Measurements from ENCODE around the gene AP2A2. TPM values are rescaled to one million over a fixed set of nuclear protein-coding genes. Genes with fewer than 3 reads are reported as not detected.

AP2A2 gene
- total RNA-seq, 1 experiment from 2014 or later = 47.1 TPM

- peaks cover 52% of the 10 kb centered on the region for H3K4me1 Mint-ChIP-seq
- H3K4me3 Mint-ChIP-seq = no peak overlapping the region
- H3K27me3 Mint-ChIP-seq (ENCODE audit: low read depth) = no peaks in the 10 kb centered on the region
- no peak for ATAC-seq
- no peak for DNase-seq (ENCODE audit: low spot score)
- no peak for TF ChIP-seq CREB1 (CRISPR knock-in tag; IDR thresholded peaks at IDR 0.05)
- peak; percentile 42; the same call in 1 of the 2 replicates for TF ChIP-seq PRDM15 (CRISPR knock-in tag; IDR thresholded peaks at IDR 0.05)
- CTCF ChIA-PET = interaction anchor here (0.7 to 1.3 kb wide), 2 partner anchors 26 to 103 kb away, joined by 4 read pairs; partner anchors contain the start of gene AP2A2
- POLR2A ChIA-PET = no interaction called here
- peaks cover 9% of the 10 kb centered on the region; the same call in 1 of the 2 replicates for H3K9me3 Mint-ChIP-seq
- peaks cover 27% of the 10 kb centered on the region for H3K36me3 Mint-ChIP-seq
- no peak overlapping the region for H3K27ac Mint-ChIP-seq
Observed at GRCh38 chr11:951507-951906, 25.8 kb downstream of the AP2A2 start.

- ChIA-PET CTCF (interaction anchor here (0.6 to 1.3 kb wide), 3 partner anchors 8 to 104 kb away, joined by 3 to 5 read pairs (median 4); no protein-coding TSS in a partner anchor), POLR2A (no interaction called here)
- ATAC-seq = peak; percentile 33
- no peaks in the 10 kb centered on the region for H3K27me3 Mint-ChIP-seq (ENCODE audit: low read depth)
- H3K4me1 Mint-ChIP-seq = peaks cover 50% of the 10 kb centered on the region
- TF ChIP-seq ZNF121 (CRISPR knock-in tag; IDR thresholded peaks at IDR 0.05) (no peak), GABPB1 (CRISPR knock-in tag; IDR thresholded peaks at IDR 0.05) (peak; percentile 90), E2F1 (CRISPR knock-in tag; IDR thresholded peaks at IDR 0.05) (no peak), KAT7 (CRISPR knock-in tag; IDR thresholded peaks at IDR 0.05; ENCODE audit: borderline replicate concordance) (no peak), RELA (CRISPR knock-in tag; IDR thresholded peaks at IDR 0.05; ENCODE audit: borderline replicate concordance) (no peak), PRRX2 (CRISPR knock-in tag; IDR thresholded peaks at IDR 0.05) (no peak), FOXK1 (CRISPR knock-in tag; IDR thresholded peaks at IDR 0.05) (no peak), JUN (CRISPR knock-in tag; IDR thresholded peaks at IDR 0.05) (no peak)
- peak overlapping the region; percentile 78 for H3K27ac Mint-ChIP-seq
- H3K36me3 Mint-ChIP-seq = peaks cover 27% of the 10 kb centered on the region
- DNase-seq (ENCODE audit: low spot score) = no peak
- H3K9me3 Mint-ChIP-seq = peaks cover 9% of the 10 kb centered on the region; the same call in 1 of the 2 replicates
- H3K4me3 Mint-ChIP-seq = no peak overlapping the region
Observed at GRCh38 chr11:952406-953385, 27.0 kb downstream of the AP2A2 start.

- ChIA-PET CTCF (interaction anchor here (1.0 to 2.6 kb wide), 2 partner anchors 9 kb away, joined by 5 to 17 read pairs; no protein-coding TSS in a partner anchor), POLR2A (no interaction called here)
- DNase-seq (ENCODE audit: low spot score) (no peak), ATAC-seq (no peak)
- Mint-ChIP-seq H3K27ac (0 out of 2 replicates have a peak overlapping the region, but pooled peaks have one; percentile 58), H3K36me3 (peaks cover 23% of the 10 kb centered on the region), H3K9me3 (0 out of 2 replicates have a peak, but pooled peaks cover 4% of the 10 kb centered on the region), H3K4me1 (peaks cover 51% of the 10 kb centered on the region), H3K27me3 (ENCODE audit: low read depth) (no peaks in the 10 kb centered on the region), H3K4me3 (no peak overlapping the region)
- TF ChIP-seq CBFB (CRISPR knock-in tag; IDR thresholded peaks at IDR 0.05; ENCODE audit: low read depth) = no peak
- TF ChIP-seq EMX1 (CRISPR knock-in tag; IDR thresholded peaks at IDR 0.05) = no peak
- TF ChIP-seq ZNF121 (CRISPR knock-in tag; IDR thresholded peaks at IDR 0.05) = 0 out of 2 replicates have a peak, but pooled peaks have one; percentile 43
- TF ChIP-seq NR2C2 (CRISPR knock-in tag; IDR thresholded peaks at IDR 0.05) = no peak
- no peak for TF ChIP-seq ARID4B (CRISPR knock-in tag; IDR thresholded peaks at IDR 0.05; ENCODE audit: borderline replicate concordance)
- TF ChIP-seq JAZF1 (CRISPR knock-in tag; IDR thresholded peaks at IDR 0.05) = no peak
- peak; percentile 88 for TF ChIP-seq GABPB1 (CRISPR knock-in tag; IDR thresholded peaks at IDR 0.05)
- no peak for TF ChIP-seq GRHL2 (CRISPR knock-in tag; IDR thresholded peaks at IDR 0.05; ENCODE audit: insufficient replicate concordance, severe bottlenecking)
- no peak for TF ChIP-seq SP1 (CRISPR knock-in tag; conservative IDR thresholded peaks at IDR 0.05)
- no peak for TF ChIP-seq CREB1 (CRISPR knock-in tag; IDR thresholded peaks at IDR 0.05)
- TF ChIP-seq SMAD4 (CRISPR knock-in tag; IDR thresholded peaks at IDR 0.05) = no peak
- no peak for TF ChIP-seq TCF7 (CRISPR knock-in tag; IDR thresholded peaks at IDR 0.05; ENCODE audit: low read depth)
- TF ChIP-seq ZNF263 (CRISPR knock-in tag; IDR thresholded peaks at IDR 0.05; ENCODE audit: low read depth) = no peak
Observed at GRCh38 chr11:953512-953911, 27.8 kb downstream of the AP2A2 start.

Measured in WTC11 (cell line).